NCI-H1105 (cell line): ENCODE measurements around the gene CD40LG.

ENCODE experiments used
- DNase-seq: peaks from one replicate; lab custom pipeline; 2025; lab: John Stamatoyannopoulos, UW

CD40LG gene

GRCh38 chrX:136647677-136648360 lies at the start of gene CD40LG:
TSS of gene CD40LG (plus strand) at chrX:136648158. CDS start at chrX:136648249, 91 bp downstream.
- no peak for DNase-seq

DNA sequence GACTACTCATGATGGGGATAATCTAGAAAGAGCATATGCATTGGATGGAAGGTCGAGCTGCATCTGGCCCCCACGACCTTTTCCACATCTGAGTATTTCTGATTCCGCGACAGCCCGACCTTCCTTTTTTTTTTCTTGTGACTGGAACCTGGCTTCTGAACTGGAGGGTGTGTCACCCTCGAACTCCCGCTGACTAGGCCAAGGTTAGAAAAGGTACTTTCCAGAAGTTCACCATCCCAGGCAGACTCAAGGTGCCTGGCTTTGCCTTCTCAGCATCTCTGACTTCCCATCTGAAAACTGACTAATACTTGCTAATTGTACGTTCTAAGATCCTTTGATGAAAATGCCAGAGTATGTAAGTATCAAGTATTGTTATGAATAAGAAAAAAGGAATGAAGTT lies 49.3 kb upstream of the CD40LG start:
- DNase-seq: no peak

GRCh38 chrX:136600059-136600458 lies 47.9 kb upstream of the CD40LG start:
- DNase-seq: no peak

GRCh38 chrX:136607236-136607635 lies 40.7 kb upstream of the CD40LG start:
- DNase-seq: no peak

GRCh38 chrX:136608295-136608933 lies 39.5 kb upstream of the CD40LG start:
- no peak for DNase-seq

GRCh38 chrX:136616987-136617685 lies 30.8 kb upstream of the CD40LG start:
- no peak for DNase-seq

DNA sequence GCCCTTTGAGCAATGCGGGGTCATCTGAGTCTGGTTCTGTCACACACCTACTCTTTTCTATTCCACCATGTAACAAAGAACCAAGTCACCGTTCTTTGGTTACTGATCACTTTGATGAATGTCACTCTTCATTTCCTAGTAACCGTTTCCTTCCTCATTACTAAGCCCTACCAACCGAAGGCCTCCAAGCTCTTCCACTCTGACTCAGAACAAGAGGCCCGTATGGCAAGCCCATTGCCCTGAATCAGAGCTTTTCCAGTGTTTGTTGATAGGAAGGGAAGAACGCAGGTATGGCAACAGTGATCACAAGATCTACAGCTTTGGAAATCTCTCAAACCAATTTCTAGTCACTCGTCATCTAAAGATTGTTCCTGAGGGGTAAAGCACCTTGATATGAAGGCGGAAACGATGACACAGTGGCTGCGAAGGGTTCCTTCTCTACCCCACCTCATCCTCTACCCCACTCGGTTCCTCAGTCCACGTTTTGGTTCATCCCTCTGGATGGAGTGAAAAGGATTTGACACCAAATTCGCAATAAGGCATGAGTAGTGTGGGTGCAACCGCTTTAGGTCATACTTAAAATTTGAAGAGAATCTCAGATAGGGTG lies 28.0 kb upstream of the CD40LG start:
- DNase-seq: no peak

DNA sequence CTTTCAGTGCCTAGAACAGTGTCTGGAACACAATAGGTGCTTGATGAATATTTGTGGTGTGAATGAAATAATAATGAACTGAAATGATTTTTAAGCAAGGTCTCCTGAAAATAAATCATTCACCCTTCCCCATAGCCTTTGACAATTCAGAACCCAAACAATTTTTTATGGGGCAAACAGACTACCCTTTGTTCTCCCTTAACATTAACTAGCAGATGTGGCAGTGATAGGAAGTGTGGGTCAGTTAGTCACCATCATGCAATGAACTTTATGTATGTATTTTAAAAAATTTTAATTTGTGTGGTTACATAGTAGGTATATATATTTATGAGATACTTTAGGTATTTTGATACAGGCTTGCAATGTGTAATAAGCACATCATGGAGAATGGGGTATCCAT lies 27.2 kb upstream of the CD40LG start:
- DNase-seq: no peak

- no peak for DNase-seq
Observed at GRCh38 chrX:136622568-136622967, 25.4 kb upstream of the CD40LG start.

- no peak for DNase-seq
Observed at GRCh38 chrX:136623396-136623795, 24.6 kb upstream of the CD40LG start.

DNA sequence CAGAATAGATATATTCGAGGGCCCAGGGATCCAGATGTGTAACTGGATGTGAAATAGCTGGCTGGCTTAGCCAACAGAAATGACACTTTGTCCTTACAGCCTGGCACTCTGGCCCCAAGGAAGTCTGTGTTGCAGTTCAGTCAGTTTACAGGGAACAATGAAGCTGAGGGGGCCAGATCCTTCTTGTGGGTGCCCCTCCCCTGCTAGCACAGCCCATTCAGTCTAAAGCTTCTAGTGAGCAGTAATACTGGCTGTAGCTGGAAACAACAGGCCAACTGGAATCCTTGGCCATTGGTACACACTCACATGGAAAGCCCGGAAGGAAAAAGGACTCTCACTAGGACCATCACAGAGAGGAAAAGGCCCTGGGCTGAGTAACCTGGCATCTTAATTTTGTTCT lies 22.7 kb upstream of the CD40LG start:
- no peak for DNase-seq

- no peak for DNase-seq
Observed at GRCh38 chrX:136626237-136626636, 21.7 kb upstream of the CD40LG start.

- DNase-seq: no peak
Observed at GRCh38 chrX:136626891-136627290, 21.1 kb upstream of the CD40LG start.

DNA sequence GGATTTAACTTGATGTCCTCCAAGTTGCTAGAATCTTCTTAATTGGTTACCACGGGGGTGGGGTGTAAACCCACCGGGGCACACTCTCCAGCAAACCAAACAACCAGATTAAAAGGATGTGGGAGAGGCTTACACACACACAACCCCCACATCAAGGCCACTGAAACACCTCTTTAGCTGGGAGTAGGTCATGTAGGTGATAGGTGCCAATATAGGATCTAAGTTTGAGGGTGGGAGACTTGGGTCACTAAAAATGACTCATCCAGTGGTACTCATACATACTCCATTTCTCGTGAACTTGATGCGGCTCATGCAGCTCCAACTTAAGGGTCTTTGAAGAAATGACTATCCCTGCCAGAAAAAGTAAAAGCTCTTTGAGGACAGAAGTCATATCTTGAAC lies 20.5 kb upstream of the CD40LG start:
- no peak for DNase-seq

DNA sequence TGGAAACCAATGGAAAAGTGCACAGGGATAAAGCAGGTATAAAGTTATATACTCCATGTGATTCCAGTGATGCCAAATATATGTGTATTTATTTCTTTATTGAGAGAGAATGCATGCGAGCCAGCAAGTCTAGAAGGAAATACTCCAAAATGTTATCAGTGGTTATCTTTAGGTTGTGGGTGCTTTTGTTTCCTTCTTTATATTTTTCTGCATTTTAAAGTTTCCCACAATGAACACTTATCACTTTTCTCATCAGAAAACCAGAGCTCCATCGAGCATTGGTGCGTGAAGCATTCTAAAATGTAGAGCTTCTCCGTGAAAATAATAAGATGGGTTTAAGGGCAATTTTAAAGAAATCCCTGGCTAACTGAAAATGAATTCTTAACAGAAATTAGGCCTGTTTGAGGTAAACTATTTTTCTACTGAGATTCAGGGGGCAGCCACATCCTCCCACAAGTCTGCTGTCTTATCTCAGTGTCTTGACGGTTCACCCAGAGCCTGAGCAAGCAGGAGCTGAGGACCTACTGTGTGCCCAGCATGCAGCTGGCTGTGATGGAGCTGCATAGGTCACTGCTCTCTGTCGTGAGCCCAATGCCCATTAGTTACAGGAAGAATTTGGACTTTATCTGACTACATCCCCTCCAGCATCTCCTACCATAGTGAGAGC lies 18.7 kb upstream of the CD40LG start:
- DNase-seq: no peak

GRCh38 chrX:136630881-136631280 lies 17.1 kb upstream of the CD40LG start:
- DNase-seq: no peak

DNA sequence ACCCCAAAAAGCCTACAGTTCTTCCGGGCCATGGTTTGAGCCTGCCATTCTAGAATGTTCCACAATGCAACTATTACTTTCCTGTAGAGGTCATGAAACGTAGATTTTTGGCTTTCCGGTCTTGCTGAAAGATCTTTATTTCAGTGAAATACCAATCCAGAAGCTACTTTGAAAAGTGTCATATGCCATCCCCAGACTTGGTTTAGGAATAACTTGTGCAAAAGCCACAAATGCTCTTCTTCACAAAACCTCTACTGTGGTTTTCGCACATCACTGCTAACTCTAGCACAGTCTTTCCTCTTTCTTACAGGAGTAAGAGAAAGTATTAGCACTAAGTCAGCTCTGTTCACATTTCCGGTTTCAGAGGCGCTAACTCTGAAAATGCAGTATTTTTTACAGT lies 12.7 kb upstream of the CD40LG start:
- no peak for DNase-seq

DNA sequence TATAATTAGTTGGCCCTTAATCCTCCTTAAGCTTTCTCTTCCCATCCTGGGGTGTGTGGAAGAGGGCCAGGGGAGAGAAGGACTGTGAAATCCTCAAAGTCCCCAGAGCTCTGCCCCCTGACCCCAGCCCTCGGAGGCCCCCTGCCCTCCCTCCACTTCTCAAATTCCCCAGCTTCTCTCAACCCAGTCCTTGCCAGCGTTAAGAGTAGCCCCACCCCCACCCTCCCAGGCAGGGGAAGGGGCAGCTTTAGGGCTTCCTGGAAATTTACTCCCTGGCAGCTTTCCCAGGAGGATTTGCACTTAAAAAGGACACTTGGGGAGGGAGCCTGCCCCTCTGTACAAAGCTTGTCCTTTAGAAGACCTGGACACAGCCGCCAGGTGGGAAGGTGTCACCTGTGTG lies 11.8 kb upstream of the CD40LG start:
- DNase-seq: no peak

DNA sequence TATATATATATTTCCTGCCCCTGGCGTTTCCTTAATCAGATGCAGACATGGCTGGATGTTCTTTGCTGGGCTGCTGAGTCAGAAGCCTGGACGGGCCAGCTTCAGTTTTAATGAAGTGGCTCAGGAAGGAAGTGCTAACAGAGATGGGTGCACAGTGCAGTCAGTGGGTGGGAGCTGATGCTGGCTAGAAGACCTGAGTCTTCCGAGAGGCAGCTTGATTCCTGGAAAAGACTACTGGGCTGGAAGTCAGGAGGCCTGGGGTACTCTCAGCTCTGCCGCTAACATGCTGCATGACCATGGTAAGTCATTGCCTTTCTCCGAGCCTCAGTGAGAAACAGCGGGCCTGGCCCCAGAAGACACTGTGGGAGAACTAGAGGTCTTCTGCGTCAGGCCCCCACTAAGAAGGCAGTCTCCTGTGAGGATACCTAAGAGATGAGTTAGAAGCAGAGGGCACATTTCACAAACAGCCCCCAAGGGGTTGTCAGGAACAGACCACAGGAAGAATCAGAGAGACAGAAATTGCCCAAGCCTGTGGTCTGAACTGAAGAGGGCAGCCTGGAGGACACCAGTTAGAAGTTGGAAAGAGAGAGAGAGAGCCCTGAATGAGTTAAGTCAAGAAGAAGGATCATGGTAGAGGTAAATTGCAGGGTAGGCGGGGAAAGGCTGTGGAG lies 8.3 kb upstream of the CD40LG start:
- DNase-seq: no peak

GRCh38 chrX:136643243-136643642 lies 4.7 kb upstream of the CD40LG start:
- DNase-seq: no peak

DNA sequence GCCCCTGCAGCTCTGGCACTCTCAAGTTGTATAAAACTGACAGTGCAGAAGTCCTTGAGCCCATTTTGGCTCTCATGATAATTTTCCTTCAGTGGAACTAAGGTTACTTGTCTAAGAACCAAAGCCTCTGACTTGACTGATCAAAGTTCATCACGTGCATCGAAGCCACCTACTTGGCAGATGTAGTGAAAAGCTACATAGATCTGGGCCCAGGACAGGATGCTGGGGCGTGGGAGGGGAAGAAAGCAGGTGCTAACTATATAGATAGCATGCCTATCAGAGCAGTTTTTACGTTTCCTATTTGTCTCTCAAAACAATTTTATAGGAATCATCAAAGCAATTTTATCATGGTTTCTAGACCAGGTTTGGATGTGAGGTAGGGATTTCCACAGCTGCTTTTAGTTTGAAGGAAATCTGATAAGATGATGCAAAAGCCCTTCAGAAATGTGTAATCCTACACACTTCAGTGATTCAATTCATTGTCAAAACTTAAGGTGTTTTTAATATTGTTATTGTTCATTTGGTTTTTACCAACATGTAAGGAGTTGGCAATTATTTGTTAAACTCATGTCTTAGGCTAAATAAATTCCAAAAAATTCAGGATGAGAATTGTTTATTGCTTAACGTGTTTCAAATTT lies 1.2 kb upstream of the CD40LG start:
- DNase-seq: no peak
